Measurements from ENCODE around the gene NDE1. TPM values are rescaled to one million over a fixed set of nuclear protein-coding genes. Genes with fewer than 3 reads are reported as not detected.

The NDE1 gene
- total and polyA plus RNA-seq, 2 of the 4 experiments (the other 2 are of a cell fraction) = 22.7 to 29.2 TPM

GRCh38 chr16:15660203-15660601, 10.2 kb downstream of the NDE1 start:
- Histone ChIP-seq H2BK5ac (ENCODE audit: low read depth, low read length, poor library complexity, severe bottlenecking) (no peak overlapping the region), H2BK120ac (ENCODE audit: low read depth, low read length) (no peak overlapping the region), H3K36me3 (ENCODE audit: control insufficient read depth, insufficient read depth, low read length) (peaks cover 8% of the 10 kb centered on the region), H3K4me1 (ENCODE audit: control insufficient read depth, insufficient read depth, low read length) (no peaks in the 10 kb centered on the region), H3K4me2 (ENCODE audit: low read depth, low read length) (no peak overlapping the region), H3K4ac (ENCODE audit: low read depth, low read length) (no peak overlapping the region), H2BK20ac (ENCODE audit: low read depth, low read length) (no peak overlapping the region), H3K79me1 (ENCODE audit: low read depth in 1 of 2, low read length in 2 of 2) (peaks cover 52 to 63% of the 10 kb centered on the region in 2 experiments), H3K9me1 (ENCODE audit: insufficient read depth, low read length) (peaks cover 19% of the 10 kb centered on the region), H3K23ac (ENCODE audit: low read depth, low read length) (no peak overlapping the region; the same call in 1 of the 2 replicates), H4K5ac (ENCODE audit: low read depth, low read length) (no peak overlapping the region), H3K27me3 (ENCODE audit: control insufficient read depth, insufficient read depth, low read length) (no peaks in the 10 kb centered on the region), H3K14ac (replicated peaks; ENCODE audit: low read depth, low read length) (no peak overlapping the region), H3K18ac (ENCODE audit: low read depth, low read length) (no peak overlapping the region), H4K91ac (ENCODE audit: insufficient read depth, low read depth, low read length) (no peak overlapping the region), H2AK5ac (ENCODE audit: low read depth, low read length) (no peak overlapping the region), H3K56ac (ENCODE audit: extremely low read depth, insufficient read depth, low read length) (no peak overlapping the region), H3K9me3 (ENCODE audit: control insufficient read depth, insufficient read depth, low read length) (no peaks in the 10 kb centered on the region), H4K8ac (ENCODE audit: low read depth in 2 of 2, low read length in 2 of 2) (no peak overlapping the region), H4K20me1 (ENCODE audit: insufficient read depth, low read length) (peaks cover 46% of the 10 kb centered on the region), H3K9ac (ENCODE audit: low read depth, low read length) (no peak overlapping the region), H2BK15ac (ENCODE audit: low read depth, low read length) (no peak overlapping the region), H2AK9ac (replicated peaks; ENCODE audit: low read depth, low read length, poor library complexity) (no peak overlapping the region), H3K27ac (ENCODE audit: insufficient read depth, low read length) (no peak overlapping the region), H3K4me3 (ENCODE audit: insufficient read depth, low read depth, low read length) (no peak overlapping the region), H2AFZ (replicated peaks; ENCODE audit: low read length, poor library complexity) (no peak overlapping the region)
- dilution Hi-C loops (cut with HindIII; ENCODE audit: low sequenced_read_pairs, unreplicated experiment) (no loop called here), intact Hi-C loops (cut with micrococcal nuclease) (no loop called here), in situ Hi-C loops (cut with MboI; ENCODE audit: low sequenced_read_pairs) (no loop called here)
- TF ChIP-seq MAFK (IDR thresholded peaks at IDR 0.05; ENCODE audit: low read depth, low read length) (no peak), RCOR1 (IDR thresholded peaks at IDR 0.05; ENCODE audit: insufficient replicate concordance, low read length) (no peak), MXI1 (IDR thresholded peaks at IDR 0.05; ENCODE audit: borderline replicate concordance, low read depth, low read length) (no peak), MAZ (IDR thresholded peaks at IDR 0.05; ENCODE audit: borderline replicate concordance, low read depth, low read length) (no peak), POLR2A (IDR thresholded peaks at IDR 0.05; ENCODE audit: low read depth, low read length) (no peak), SMC3 (IDR thresholded peaks at IDR 0.05; ENCODE audit: low read depth, low read length) (no peak), FOS (IDR thresholded peaks at IDR 0.05; ENCODE audit: low read depth, low read length) (no peak), CHD1 (IDR thresholded peaks at IDR 0.05; ENCODE audit: low read depth, low read length) (no peak), CEBPB (IDR thresholded peaks at IDR 0.05; ENCODE audit: low read depth, low read length) (no peak), BHLHE40 (IDR thresholded peaks at IDR 0.05; ENCODE audit: low read depth, low read length) (no peak), RAD21 (IDR thresholded peaks at IDR 0.05; ENCODE audit: low read length) (no peak), NFE2L2 (IDR thresholded peaks at IDR 0.05; ENCODE audit: low read depth, low read length) (no peak), CTCF (conservative IDR thresholded peaks at IDR 0.05; ENCODE audit: low read depth, low read length) (no peak), RFX5 (IDR thresholded peaks at IDR 0.05; ENCODE audit: low read depth, low read length) (no peak)
- TF ChIP-seq, protein P1, sequence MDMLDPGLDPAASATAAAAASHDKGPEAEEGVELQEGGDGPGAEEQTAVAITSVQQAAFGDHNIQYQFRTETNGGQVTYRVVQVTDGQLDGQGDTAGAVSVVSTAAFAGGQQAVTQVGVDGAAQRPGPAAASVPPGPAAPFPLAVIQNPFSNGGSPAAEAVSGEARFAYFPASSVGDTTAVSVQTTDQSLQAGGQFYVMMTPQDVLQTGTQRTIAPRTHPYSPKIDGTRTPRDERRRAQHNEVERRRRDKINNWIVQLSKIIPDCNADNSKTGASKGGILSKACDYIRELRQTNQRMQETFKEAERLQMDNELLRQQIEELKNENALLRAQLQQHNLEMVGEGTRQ (IDR thresholded peaks at IDR 0.05; ENCODE audit: low read depth, low read length) = no peak
- TF ChIP-seq, protein P2, sequence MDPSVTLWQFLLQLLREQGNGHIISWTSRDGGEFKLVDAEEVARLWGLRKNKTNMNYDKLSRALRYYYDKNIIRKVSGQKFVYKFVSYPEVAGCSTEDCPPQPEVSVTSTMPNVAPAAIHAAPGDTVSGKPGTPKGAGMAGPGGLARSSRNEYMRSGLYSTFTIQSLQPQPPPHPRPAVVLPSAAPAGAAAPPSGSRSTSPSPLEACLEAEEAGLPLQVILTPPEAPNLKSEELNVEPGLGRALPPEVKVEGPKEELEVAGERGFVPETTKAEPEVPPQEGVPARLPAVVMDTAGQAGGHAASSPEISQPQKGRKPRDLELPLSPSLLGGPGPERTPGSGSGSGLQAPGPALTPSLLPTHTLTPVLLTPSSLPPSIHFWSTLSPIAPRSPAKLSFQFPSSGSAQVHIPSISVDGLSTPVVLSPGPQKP (IDR thresholded peaks at IDR 0.05; ENCODE audit: borderline replicate concordance, low read depth, low read length) = no peak
- DNase-seq (no peak), ATAC-seq (ENCODE audit: low read depth) (no peak)
- ChIA-PET CTCF (interaction anchor here (1.2 kb wide), 1 partner anchor 15 kb away, joined by 3 read pairs; no protein-coding TSS in a partner anchor), POLR2A (ENCODE audit: unreplicated experiment) (no interaction called here)
- BruUV-seq (replicated peaks) = no TSS peak
- WGBS, 2 experiments (ENCODE audit: extremely low coverage in 2 of 2, insufficient read length in 1 of 2) = no CpG with 5 or more reads among the region's 5 CpGs

Data from IMR-90 (cell line).